C4-2B (cell line): Measurements from ENCODE around the gene SSBP3.

ENCODE experiments used
- H3K27ac ChIP-seq: fragments of 450-650 bp; 2 replicates; pipeline ENCODE4 v1.5.1; 2017
- ZFX ChIP-seq: fragments of 450-650 bp; IDR thresholded peaks from 2 replicates; pipeline ENCODE4 v1.6.1; 2017
- TF ChIP-seq, protein P1 (sequence below): fragments of 450-650 bp; conservative IDR thresholded peaks from 2 replicates; pipeline ENCODE4 v1.5.1; 2017; ENCODE audit warnings: mild to moderate bottlenecking

SSBP3 gene

DNA sequence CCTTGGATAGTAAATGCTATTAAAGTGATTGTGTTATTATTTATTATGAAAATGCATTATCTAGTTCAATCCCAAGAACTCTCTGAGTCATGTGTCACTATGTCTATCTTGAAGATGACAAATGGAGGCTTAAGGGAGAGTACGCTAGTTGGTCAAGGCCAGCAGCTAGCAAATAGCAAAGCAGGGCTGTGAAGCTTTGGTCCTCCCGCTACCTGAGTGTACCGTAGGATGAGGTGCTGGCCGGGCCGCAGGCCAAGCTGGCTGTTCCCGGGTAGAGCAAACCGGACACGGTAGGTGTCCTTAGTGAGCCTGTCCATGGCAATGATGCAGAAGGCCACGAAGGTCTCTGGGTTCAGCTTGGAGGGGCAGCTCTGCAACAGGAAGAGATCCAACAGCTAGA, 215.7 kb downstream of the SSBP3 start:
- H3K27ac ChIP-seq, result no peak overlapping the region
- TF ChIP-seq ZFX, result no peak
- TF ChIP-seq, protein P1, sequence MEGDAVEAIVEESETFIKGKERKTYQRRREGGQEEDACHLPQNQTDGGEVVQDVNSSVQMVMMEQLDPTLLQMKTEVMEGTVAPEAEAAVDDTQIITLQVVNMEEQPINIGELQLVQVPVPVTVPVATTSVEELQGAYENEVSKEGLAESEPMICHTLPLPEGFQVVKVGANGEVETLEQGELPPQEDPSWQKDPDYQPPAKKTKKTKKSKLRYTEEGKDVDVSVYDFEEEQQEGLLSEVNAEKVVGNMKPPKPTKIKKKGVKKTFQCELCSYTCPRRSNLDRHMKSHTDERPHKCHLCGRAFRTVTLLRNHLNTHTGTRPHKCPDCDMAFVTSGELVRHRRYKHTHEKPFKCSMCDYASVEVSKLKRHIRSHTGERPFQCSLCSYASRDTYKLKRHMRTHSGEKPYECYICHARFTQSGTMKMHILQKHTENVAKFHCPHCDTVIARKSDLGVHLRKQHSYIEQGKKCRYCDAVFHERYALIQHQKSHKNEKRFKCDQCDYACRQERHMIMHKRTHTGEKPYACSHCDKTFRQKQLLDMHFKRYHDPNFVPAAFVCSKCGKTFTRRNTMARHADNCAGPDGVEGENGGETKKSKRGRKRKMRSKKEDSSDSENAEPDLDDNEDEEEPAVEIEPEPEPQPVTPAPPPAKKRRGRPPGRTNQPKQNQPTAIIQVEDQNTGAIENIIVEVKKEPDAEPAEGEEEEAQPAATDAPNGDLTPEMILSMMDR, result no peak

DNA sequence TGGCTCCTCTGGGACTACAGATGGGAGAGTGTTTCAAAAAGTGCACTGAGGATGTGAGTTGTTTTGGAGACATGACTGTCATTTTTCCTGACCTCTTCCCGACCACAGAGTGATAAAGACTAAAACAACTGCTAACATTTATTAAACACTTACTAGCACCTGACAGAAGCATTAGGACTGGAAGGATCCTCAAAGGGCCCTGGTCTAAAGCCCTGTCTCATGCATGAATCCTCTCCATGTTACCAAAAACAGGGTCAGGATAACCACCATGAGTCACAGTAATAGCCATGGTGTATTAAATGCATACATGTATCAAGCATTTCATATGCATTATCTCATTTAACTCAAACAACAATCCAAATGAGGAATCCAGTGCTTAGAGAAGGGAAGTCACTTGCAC, 217.9 kb downstream of the SSBP3 start:
- H3K27ac ChIP-seq, result no peak overlapping the region
- TF ChIP-seq ZFX, result no peak
- TF ChIP-seq, protein P1, result no peak

GRCh38 chr1:54186056-54186455, 220.1 kb downstream of the SSBP3 start:
- no peak overlapping the region for H3K27ac ChIP-seq
- no peak for TF ChIP-seq ZFX
- TF ChIP-seq, protein P1, result no peak

GRCh38 chr1:54180701-54181360, 225.4 kb downstream of the SSBP3 start:
- no peak overlapping the region for H3K27ac ChIP-seq
- TF ChIP-seq, protein P1, result no peak
- TF ChIP-seq ZFX, result no peak

GRCh38 chr1:54178296-54179070, 227.7 kb downstream of the SSBP3 start:
- no peak overlapping the region for H3K27ac ChIP-seq
- TF ChIP-seq, protein P1, result no peak
- TF ChIP-seq ZFX, result no peak

DNA sequence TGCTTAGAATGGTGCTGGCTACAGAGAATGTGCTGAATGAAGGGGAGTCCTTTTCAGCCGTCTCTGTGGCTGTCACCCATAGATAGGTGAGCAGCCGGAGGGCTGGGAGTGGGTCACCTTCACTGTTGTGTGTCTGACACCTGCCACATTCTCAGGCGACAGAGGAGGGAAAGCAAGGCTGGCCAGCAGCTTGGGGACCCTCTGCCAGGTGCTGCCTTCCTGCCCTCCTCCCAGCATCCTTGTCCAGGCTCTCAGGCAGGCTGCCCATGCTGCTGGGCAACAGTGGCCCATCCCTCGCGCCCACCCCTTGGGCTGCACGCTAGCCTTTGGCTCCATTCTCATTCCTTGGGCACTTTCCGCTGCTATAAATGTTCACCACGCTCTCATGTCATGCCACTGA, 228.5 kb downstream of the SSBP3 start:
- no peak for TF ChIP-seq ZFX
- TF ChIP-seq, protein P1, result no peak
- no peak overlapping the region for H3K27ac ChIP-seq

- TF ChIP-seq, protein P1, result no peak
- TF ChIP-seq ZFX, result no peak
- no peak overlapping the region for H3K27ac ChIP-seq
These were observed 229.4 kb downstream of the SSBP3 start for GRCh38 chr1:54176621-54177327.
